HG02678 (cell line): ENCODE results near the gene PRKCZ.

Source experiments
- ATAC-seq: cut with Tn5 transposase; IDR thresholded peaks from one replicate; pipeline ENCODE4 v1.9.1; 2021; ENCODE audit warnings: mild to moderate bottlenecking, moderate library complexity; ENCODE audit not compliant: unreplicated experiment

Gene PRKCZ

DNA sequence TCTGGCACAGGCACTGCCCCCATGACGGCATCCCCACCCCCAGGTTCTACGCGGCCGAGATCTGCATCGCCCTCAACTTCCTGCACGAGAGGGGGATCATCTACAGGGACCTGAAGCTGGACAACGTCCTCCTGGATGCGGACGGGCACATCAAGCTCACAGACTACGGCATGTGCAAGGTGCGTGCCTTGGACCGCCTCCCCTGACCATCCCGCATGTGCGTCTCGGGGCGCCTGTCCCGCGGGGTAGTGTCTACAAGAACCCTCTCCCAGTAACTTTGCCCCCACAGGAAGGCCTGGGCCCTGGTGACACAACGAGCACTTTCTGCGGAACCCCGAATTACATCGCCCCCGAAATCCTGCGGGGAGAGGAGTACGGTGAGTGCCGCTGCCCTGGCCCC is 121.8 kb downstream of the PRKCZ start:
- ATAC-seq = no peak

- ATAC-seq = no peak
These were observed 122.4 kb downstream of the PRKCZ start for GRCh38 chr1:2172551-2173146.

DNA sequence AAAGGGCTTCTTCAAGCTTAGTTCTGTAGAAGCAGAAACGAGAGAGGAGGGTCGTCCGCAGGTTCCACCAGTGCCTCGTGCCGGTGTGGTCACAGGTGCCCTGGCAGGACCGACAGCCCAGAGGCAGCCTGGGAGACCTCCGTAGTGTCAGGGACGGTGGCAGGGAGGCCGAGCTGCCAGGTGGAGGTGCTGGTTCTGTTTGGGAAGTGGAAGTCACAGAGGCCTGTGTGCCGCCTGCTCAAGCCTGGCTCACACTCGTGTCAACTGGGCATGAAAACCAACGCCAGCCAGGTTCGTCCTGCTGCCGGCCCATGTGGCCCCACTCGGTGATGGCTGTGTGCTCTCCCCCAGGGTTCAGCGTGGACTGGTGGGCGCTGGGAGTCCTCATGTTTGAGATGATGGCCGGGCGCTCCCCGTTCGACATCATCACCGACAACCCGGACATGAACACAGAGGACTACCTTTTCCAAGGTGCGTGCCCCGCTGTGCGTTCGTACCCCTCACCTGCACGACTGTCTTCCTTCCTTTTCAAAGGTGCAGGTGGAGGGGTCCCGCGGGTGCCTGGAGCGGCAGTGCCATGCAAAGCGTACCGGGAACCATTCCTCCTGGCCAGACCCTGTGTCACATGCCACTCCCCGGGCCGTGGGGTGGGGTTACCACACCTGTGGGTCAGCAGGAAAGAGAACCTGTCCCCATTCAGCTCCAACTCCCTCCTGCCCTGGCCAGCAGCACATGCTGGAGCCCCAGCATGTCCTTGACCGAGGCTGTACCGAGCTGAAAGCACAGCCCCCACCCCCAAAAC is 123.5 kb downstream of the PRKCZ start:
- no peak for ATAC-seq

DNA sequence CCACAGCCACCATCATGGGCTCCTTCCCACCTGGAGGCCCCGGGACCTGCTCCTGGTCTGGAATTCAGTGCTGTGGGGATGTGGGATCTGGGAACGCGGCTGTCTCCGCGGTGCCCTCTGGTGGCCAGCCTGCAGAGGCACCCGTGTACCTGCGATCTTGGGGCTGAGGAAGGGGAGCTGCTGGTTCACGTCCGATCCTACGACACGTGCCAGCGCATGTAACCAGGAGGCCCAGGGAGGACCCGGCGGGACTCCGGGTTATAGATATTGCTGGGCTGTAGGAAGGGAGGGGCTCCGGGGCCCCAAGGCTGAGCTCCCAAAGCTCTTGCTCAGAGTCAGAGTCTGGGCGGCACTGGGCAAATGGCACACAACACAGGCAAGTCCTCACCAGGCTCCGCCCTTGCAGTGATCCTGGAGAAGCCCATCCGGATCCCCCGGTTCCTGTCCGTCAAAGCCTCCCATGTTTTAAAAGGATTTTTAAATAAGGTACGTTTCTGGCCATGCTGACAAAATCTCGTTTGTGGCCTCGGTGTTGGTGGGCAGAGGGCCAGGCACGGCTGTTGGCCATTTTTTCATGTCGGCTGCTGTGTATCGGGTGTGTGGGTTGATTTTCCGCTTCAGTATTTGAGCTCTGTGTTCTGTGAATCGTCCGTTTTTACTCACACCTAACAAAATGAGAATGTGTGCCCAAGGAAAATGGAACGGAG is 124.3 kb downstream of the PRKCZ start:
- no peak for ATAC-seq

DNA sequence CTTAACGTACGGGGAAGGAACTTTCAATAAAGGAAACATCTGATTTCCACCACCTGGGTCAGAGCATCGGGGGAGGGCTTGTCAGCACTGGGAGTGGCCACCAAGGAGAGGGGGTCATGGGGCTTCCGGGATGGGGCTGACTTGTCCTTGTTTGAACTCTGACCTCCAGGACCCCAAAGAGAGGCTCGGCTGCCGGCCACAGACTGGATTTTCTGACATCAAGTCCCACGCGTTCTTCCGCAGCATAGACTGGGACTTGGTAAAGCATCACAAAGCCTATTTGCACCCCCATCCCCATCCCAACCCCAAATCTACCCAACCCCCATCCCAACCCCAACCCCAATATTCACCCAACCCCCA is 124.8 kb downstream of the PRKCZ start:
- no peak for ATAC-seq

GRCh38 chr1:2175681-2176454 is 125.7 kb downstream of the PRKCZ start:
- no peak for ATAC-seq

DNA sequence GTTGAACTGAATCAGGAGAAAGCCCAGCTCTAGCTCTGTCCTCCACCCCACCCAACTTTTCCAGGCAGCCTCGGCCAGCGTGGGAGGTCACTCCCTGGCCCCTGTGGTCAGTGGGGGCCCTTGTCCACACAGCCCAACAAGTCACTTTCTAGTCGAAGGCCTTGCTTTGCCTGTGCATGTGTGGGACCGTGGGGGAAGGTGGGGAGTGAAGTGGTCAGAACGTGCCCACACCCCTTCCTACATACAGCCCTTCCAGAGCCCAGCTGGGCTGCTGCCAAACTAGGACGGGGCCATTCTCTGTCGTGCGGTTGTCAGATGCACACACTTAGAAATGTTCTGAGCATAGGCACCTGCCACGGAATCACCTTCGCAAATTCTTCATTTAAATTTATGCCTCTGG is 126.4 kb downstream of the PRKCZ start:
- ATAC-seq = no peak

DNA sequence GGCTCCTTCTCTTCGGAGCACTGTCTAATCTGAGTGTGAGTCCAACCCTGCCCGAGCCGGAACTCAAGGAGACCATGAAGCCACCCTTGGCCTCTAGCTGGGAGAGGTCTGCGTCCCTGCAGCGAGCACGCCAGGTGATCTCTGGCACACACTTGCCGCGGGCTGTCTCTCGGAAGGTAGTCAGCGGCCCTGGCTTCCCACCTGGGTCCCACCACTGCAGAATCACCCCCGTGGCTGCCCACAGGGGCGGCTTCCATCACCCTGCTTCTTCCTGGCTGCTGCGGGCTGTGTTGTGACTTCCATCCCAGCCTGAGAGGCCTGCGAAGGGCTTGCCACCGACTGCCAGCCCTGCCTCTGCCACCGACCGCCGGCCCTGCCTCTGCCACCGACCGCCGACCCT is 127.3 kb downstream of the PRKCZ start:
- no peak for ATAC-seq

- ATAC-seq = no peak
These were observed 127.8 kb downstream of the PRKCZ start for GRCh38 chr1:2177946-2178538.

DNA sequence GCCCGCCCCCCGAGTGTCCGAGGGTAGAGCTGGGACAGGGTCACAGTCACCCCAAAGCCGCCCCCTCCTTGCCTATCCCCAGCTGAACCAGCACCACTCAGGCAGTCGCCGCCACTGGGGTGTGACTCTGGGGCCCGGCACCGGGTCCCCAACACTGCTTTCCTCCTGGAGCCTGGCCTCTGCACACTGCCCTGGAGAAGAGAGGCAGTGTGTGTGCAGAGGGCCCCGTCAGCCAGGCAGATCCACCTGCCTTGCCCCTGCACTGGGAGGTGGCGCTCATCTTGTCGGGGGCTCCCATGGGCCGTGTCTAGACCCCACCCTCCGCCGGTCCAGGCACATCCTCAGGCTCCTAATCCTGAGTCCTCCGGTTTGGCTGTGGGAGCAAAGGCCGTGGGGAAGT is 128.7 kb downstream of the PRKCZ start:
- ATAC-seq = no peak

DNA sequence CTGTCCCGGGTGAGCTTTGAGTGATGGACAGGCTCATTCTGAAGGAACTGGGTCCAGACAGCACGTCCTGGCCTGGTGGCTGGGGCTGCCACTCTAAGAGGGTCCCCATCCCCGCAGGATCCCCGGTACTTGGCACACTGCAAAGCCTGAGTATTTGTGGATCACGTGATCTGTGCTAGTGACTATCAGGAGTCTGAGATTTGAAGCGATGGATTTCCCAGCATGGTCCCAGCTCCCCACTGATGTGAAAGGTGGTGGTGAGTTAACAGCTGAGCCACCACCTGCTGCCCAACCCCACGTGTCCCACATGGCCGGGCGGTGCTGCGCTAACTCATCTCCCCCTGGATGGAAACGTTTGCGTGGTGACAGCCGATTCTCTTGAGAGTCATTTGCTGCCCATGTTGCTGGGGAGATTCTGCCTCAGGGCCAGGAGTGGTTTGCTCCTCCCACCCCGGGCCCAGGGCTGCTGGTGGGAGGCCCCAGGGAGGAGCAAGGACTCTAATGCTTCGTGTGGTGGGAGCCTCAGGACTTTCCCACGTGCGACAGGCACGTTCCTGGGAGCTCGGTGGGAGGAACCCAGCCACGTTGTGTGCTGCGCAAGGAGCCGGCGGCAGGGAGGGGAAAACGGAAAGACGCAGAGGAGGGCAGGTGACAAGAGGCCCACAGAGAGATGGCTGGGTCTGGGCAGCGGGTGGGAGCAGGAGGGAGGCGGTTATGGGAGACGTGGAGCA is 129.2 kb downstream of the PRKCZ start:
- no peak for ATAC-seq

GRCh38 chr1:2180297-2181245 is 130.4 kb downstream of the PRKCZ start:
- ATAC-seq = no peak

GRCh38 chr1:2181271-2181670 is 131.1 kb downstream of the PRKCZ start:
- no peak for ATAC-seq

DNA sequence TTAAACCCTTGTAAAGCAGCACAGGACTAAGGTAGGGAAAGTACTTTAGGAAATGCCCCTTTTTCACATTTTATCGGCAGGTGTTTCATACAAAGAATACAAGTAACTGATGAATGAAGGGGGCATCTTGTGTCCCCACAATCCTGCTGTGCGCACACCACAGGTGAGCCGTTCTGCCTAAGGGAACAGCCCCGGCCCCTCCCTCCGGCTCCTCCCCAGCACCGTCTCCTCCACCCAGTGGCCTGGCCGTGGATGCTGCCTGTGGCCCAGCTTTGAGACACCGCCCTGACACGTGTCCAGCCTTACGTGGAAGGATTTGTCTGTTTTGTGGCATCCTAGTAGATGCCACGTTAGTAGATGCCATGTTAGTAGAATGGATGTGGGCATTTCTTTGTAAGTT is 131.5 kb downstream of the PRKCZ start:
- ATAC-seq = no peak

GRCh38 chr1:2182376-2182775 is 132.2 kb downstream of the PRKCZ start:
- ATAC-seq = no peak

- no peak for ATAC-seq
These were observed 133.7 kb downstream of the PRKCZ start for GRCh38 chr1:2183937-2184334.

DNA sequence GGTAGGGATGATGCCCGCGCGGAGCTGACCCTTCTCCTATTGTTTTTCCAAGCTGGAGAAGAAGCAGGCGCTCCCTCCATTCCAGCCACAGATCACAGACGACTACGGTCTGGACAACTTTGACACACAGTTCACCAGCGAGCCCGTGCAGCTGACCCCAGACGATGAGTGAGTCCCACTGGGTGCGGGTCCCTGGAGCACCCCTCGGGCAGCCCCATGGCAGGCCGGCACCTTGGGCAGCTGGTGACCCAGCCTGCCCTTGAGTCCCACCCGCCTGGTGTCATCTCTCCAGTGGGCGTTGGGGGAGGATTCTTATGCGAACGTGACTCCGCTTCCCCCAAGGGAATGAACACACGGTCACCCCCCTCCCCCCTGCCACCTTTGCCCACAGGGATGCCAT is 134.3 kb downstream of the PRKCZ start:
- no peak for ATAC-seq

GRCh38 chr1:2184934-2185333 is 134.7 kb downstream of the PRKCZ start:
- no peak for ATAC-seq
